NCI-H524 (cell line): Measurements from ENCODE around the gene ST7.
A peak's percentile ranks its signal among the peaks of the same experiment; 100 is the strongest.

ENCODE experiments used
- DNase-seq, 2 experiments: peaks; one replicate each; lab custom pipeline; 2025; lab: John Stamatoyannopoulos, UW

ST7 gene

GRCh38 chr7:117273814-117274225 is 320.5 kb downstream of the ST7 start:
- DNase-seq = no peak

- DNase-seq = peak; percentile 5 to 33
These were observed 321.6 kb downstream of the ST7 start for GRCh38 chr7:117274951-117275350.

GRCh38 chr7:117277576-117277975 is 324.3 kb downstream of the ST7 start:
- no peak for DNase-seq

GRCh38 chr7:117278040-117278439 is 324.7 kb downstream of the ST7 start:
- DNase-seq = no peak

- DNase-seq = no peak
These were observed 325.9 kb downstream of the ST7 start for GRCh38 chr7:117279203-117279602.
